Measurements from ENCODE around the gene RAPGEF2. TPM values are rescaled to one million over a fixed set of nuclear protein-coding genes. Genes with fewer than 3 reads are reported as not detected.

Gene RAPGEF2
- polyA plus RNA-seq, 12 donors: 19.8 to 38.2 (median 31.0) TPM; not detected in 1

DNA sequence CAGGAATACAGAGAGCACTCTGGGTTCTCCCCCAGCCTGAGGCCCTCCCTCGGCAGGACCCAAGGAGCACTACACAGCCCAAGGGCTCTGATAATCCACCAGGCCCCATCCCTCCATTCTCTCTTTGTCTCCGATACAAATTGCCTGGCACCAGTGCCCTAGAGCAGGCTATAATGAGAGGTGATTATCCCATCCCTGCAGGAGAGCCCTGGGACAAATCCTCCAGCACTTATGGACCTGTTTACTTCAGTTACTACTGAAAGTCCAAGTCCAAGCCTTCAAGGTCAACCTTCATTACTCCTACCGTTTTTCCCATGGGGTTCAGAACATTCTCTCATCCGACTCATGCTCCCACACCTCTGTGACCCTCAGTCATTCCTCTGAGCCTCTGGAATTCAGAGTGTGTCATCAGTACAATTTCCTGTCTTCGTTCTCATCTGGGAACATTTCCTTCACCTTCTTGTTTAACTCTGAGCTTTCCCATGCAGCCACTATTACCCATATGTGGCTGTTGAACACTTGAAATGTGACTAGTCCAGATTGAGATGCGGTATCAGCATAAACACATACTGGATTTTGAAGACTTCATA is 299.0 kb downstream of the RAPGEF2 start:
- no peak for DNase-seq
